ENCODE measurements around the gene EXOC6B.

EXOC6B gene

GRCh38 chr2:72708236-72708635 lies 117.6 kb downstream of the EXOC6B start:
- H4K20me1 ChIP-seq (ENCODE audit: insufficient read depth, low read length, poor library complexity, severe bottlenecking): no peaks in the 10 kb centered on the region

DNA sequence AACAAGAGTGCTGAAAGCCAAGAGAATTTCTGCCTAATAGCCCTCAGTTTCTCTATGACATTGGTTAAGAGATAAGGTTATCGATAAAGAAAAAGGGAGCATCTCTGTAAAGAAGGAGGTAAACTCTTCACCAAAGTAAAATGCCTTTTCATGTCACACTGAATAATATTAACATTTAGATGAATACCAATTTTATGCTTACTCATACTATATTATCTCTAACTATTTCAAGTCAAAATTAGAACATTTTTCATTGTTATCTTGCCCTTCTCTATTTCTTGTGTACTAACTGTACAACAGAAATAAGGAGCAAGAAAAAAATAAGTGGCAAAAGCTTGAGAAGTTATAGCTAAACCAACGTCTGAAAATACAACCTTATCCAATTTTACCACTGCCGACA lies 127.5 kb downstream of the EXOC6B start:
- Histone ChIP-seq H3K79me2 (ENCODE audit: insufficient read depth, low read length) (no peaks in the 10 kb centered on the region), H3K9ac (ENCODE audit: low read depth, low read length, poor library complexity, severe bottlenecking) (no peak overlapping the region), H4K20me1 (ENCODE audit: insufficient read depth, low read length, poor library complexity, severe bottlenecking) (no peaks in the 10 kb centered on the region), H3K9me3 (ENCODE audit: insufficient read depth, low read depth, low read length) (no peaks in the 10 kb centered on the region), H3K4me2 (ENCODE audit: low read depth, low read length, poor library complexity, severe bottlenecking) (no peak overlapping the region), H3F3A (ENCODE audit: low read depth) (no peaks in the 10 kb centered on the region), H3K9me2 (replicated peaks; ENCODE audit: low read depth, low read length) (no peaks in the 10 kb centered on the region), H3K27me3 (ENCODE audit: insufficient read depth, low read length, poor library complexity, severe bottlenecking) (no peaks in the 10 kb centered on the region), H3K4me3 (ENCODE audit: low read length, poor library complexity, severe bottlenecking) (no peak overlapping the region), H2AFZ (ENCODE audit: low read length) (no peak overlapping the region), H3K4me1 (ENCODE audit: insufficient read depth, low read length, poor library complexity, severe bottlenecking) (no peaks in the 10 kb centered on the region), H3K36me3 (ENCODE audit: insufficient read depth, low read length) (no peaks in the 10 kb centered on the region)
- TF ChIP-seq CTCF (conservative IDR thresholded peaks at IDR 0.05; ENCODE audit: low read length) (no peak), EZH2phosphoT487 (IDR thresholded peaks at IDR 0.05; ENCODE audit: borderline replicate concordance) (no peak)

More at GRCh38 chr2:72708236-72708635, 117.6 kb downstream of the EXOC6B start:
- no peak overlapping the region for H2AFZ ChIP-seq (ENCODE audit: low read length)
- H3K79me2 ChIP-seq (ENCODE audit: insufficient read depth, low read length): no peaks in the 10 kb centered on the region
- H3K36me3 ChIP-seq (ENCODE audit: insufficient read depth, low read length): no peaks in the 10 kb centered on the region
- H3K4me1 ChIP-seq (ENCODE audit: insufficient read depth, low read length, poor library complexity, severe bottlenecking): no peaks in the 10 kb centered on the region
- no peaks in the 10 kb centered on the region for H3K27me3 ChIP-seq (ENCODE audit: insufficient read depth, low read length, poor library complexity, severe bottlenecking)
- H3K4me3 ChIP-seq (ENCODE audit: low read length, poor library complexity, severe bottlenecking): no peak overlapping the region
- TF ChIP-seq EZH2phosphoT487 (IDR thresholded peaks at IDR 0.05; ENCODE audit: borderline replicate concordance): no peak
- TF ChIP-seq CTCF (conservative IDR thresholded peaks at IDR 0.05; ENCODE audit: low read length): no peak
- H3K9me3 ChIP-seq (ENCODE audit: insufficient read depth, low read depth, low read length): no peaks in the 10 kb centered on the region
- H3K4me2 ChIP-seq (ENCODE audit: low read depth, low read length, poor library complexity, severe bottlenecking): no peak overlapping the region
- H3F3A ChIP-seq (ENCODE audit: low read depth): no peaks in the 10 kb centered on the region
- no peak overlapping the region for H3K9ac ChIP-seq (ENCODE audit: low read depth, low read length, poor library complexity, severe bottlenecking)
- H3K9me2 ChIP-seq (replicated peaks; ENCODE audit: low read depth, low read length): no peaks in the 10 kb centered on the region

GRCh38 chr2:72696559-72696958 lies 129.3 kb downstream of the EXOC6B start:
- no peak overlapping the region for H2AFZ ChIP-seq (ENCODE audit: low read length)
- no peak overlapping the region for H3K4me3 ChIP-seq (ENCODE audit: low read length, poor library complexity, severe bottlenecking)
- H3K9ac ChIP-seq (ENCODE audit: low read depth, low read length, poor library complexity, severe bottlenecking): no peak overlapping the region
- no peaks in the 10 kb centered on the region for H3F3A ChIP-seq (ENCODE audit: low read depth)
- TF ChIP-seq CTCF (conservative IDR thresholded peaks at IDR 0.05; ENCODE audit: low read length) (no peak), EZH2phosphoT487 (IDR thresholded peaks at IDR 0.05; ENCODE audit: borderline replicate concordance) (no peak)
- no peaks in the 10 kb centered on the region for H3K9me2 ChIP-seq (replicated peaks; ENCODE audit: low read depth, low read length)
- no peaks in the 10 kb centered on the region for H3K27me3 ChIP-seq (ENCODE audit: insufficient read depth, low read length, poor library complexity, severe bottlenecking)
- no peaks in the 10 kb centered on the region for H3K79me2 ChIP-seq (ENCODE audit: insufficient read depth, low read length)
- H3K4me1 ChIP-seq (ENCODE audit: insufficient read depth, low read length, poor library complexity, severe bottlenecking): no peaks in the 10 kb centered on the region
- no peaks in the 10 kb centered on the region for H4K20me1 ChIP-seq (ENCODE audit: insufficient read depth, low read length, poor library complexity, severe bottlenecking)
- H3K4me2 ChIP-seq (ENCODE audit: low read depth, low read length, poor library complexity, severe bottlenecking): no peak overlapping the region
- H3K36me3 ChIP-seq (ENCODE audit: insufficient read depth, low read length): no peaks in the 10 kb centered on the region
- H3K9me3 ChIP-seq (ENCODE audit: insufficient read depth, low read depth, low read length): no peaks in the 10 kb centered on the region
